HepG2 (cell line): ENCODE results near the gene MEPE. TPM values are rescaled to one million over a fixed set of nuclear protein-coding genes. Genes with fewer than 3 reads are reported as not detected.

Experiments used
- ATAC-seq: fragments of 200-7000 bp; cut with Tn5 transposase; 3 replicates; pipeline ENCODE4 v1.9.1; 2020; ENCODE audit warnings: mild to moderate bottlenecking, moderate library complexity
- BruUV-seq: library from RNA; stranded (reverse); fragments of 400-500 nt; replicated peaks from 2 replicates; lab custom pipeline; 2021; lab: Mats Ljungman, UMichigan
- CTCF ChIA-PET: fragments of 300-600 bp; formaldehyde crosslinking; extraction: SDS; loops from one replicate; lab custom pipeline; 2021; ENCODE audit warnings: low total read pairs, inconsistent platforms, low intra/inter-chr PET ratio; lab: Yijun Ruan, JAX
- POLR2A ChIA-PET: fragments of 350-600 bp; sonication (Branson Sonifier 250); formaldehyde crosslinking; loops from one replicate; lab custom pipeline; 2020; ENCODE audit warnings: antibody characterized with exemption, inconsistent platforms; lab: Yijun Ruan, JAX
- DNase-seq: peaks from one replicate; pipeline ENCODE4 v3.0.0-alpha.2; 2015; ENCODE audit warnings: low spot score
- FAIRE-seq: peaks from 3 replicates; lab custom pipeline; 2011; peaks lifted over from hg19 to GRCh38; lab: Jason Lieb, UNC
- H2AFZ ChIP-seq: one replicate; pipeline ENCODE4 v1.6.1; 2011; ENCODE audit warnings: low read length, inconsistent platforms
- H3K27ac ChIP-seq: fragments of 300-600 bp; 3 replicates; pipeline ENCODE4 v1.8.0; 2011; ENCODE audit warnings: mixed run types, mild to moderate bottlenecking, mixed read lengths, low read length, inconsistent platforms; ENCODE audit not compliant: insufficient read depth; ENCODE audit errors: extremely low read length
- H3K27me3 ChIP-seq, 2 experiments: fragments of 200-600 bp in 1 of 2; 2 replicates in 1 of 2; 3 replicates in 1 of 2; pipeline versions ENCODE4 v1.6.0 to v1.8.0; 2011; ENCODE audit warnings: low read length in 2 of 2, mild to moderate bottlenecking in 2 of 2, moderate library complexity in 2 of 2, inconsistent platforms in 1 of 2; ENCODE audit not compliant: insufficient read depth in 2 of 2, control insufficient read depth in 1 of 2
- H3K36me3 ChIP-seq, 2 experiments: fragments of 200-600 bp in 1 of 2; replicated peaks in 1 of 2; 2 replicates in 1 of 2; 3 replicates in 1 of 2; pipeline versions ENCODE4 v1.5.1 to v1.8.0; 2011; ENCODE audit warnings: low read length in 2 of 2, inconsistent platforms in 1 of 2; ENCODE audit not compliant: insufficient read depth in 2 of 2, control insufficient read depth in 1 of 2
- H3K4me1 ChIP-seq: 2 replicates; pipeline ENCODE4 v1.5.1; 2012; ENCODE audit warnings: low read length, inconsistent platforms; ENCODE audit not compliant: insufficient read depth
- H3K4me2 ChIP-seq: 2 replicates; pipeline ENCODE4 v1.6.0; 2011; ENCODE audit warnings: low read depth, low read length, inconsistent platforms
- H3K4me3 ChIP-seq, 3 experiments: fragments of 200-600 bp in 1 of 3; sonication (generic), shearing (Covaris generic) in 1 of 3; replicated peaks in 1 of 3; 2 replicates each; pipeline ENCODE4 v1.5.1; 2011 to 2016; ENCODE audit warnings: low read length in 3 of 3, inconsistent platforms in 2 of 3, low read depth in 2 of 3, mild to moderate bottlenecking in 2 of 3, control low read depth in 1 of 3, mixed read lengths in 1 of 3; ENCODE audit not compliant: insufficient read depth in 1 of 3
- H3K79me2 ChIP-seq: one replicate; pipeline ENCODE4 v1.6.1; 2011; ENCODE audit warnings: low read length, inconsistent platforms; ENCODE audit not compliant: insufficient read depth
- H3K9ac ChIP-seq: 2 replicates; pipeline ENCODE4 v1.6.0; 2011; ENCODE audit warnings: mild to moderate bottlenecking, low read depth, low read length, inconsistent platforms; ENCODE audit not compliant: insufficient read depth
- H3K9me3 ChIP-seq: 2 replicates; pipeline ENCODE4 v1.5.1; 2012; ENCODE audit warnings: mild to moderate bottlenecking, low read length
- H4K20me1 ChIP-seq: 2 replicates; pipeline ENCODE4 v1.6.0; 2011; ENCODE audit warnings: inconsistent platforms, mild to moderate bottlenecking, low read length, moderate library complexity; ENCODE audit not compliant: insufficient read depth
- NFATC3 ChIP-seq: sonication (generic); formaldehyde crosslinking; IDR thresholded peaks from 2 replicates; pipeline ENCODE4 v1.5.1; 2020; ENCODE audit warnings: mild to moderate bottlenecking, missing genetic modification reagents
- SUZ12 ChIP-seq: fragments of 150-350 bp; IDR thresholded peaks from 2 replicates; pipeline ENCODE4 v1.6.1; 2014; ENCODE audit warnings: low read depth, low read length
- ZFP36L2 ChIP-seq: sonication (generic); formaldehyde crosslinking; IDR thresholded peaks from 2 replicates; pipeline ENCODE4 v1.4.0; 2020; ENCODE audit warnings: missing genetic modification reagents
- WGBS: methylation state at CpG from one replicate; pipeline ENCODE4 v1.1.6; 2017; ENCODE audit warnings: low lambda C conversion rate; 5-methylcytosine and 5-hydroxymethylcytosine counted together
- in situ Hi-C: cut with HindIII; loops from 2 replicates; pipeline ENCODE4 v1.10.0; 2017; ENCODE audit warnings: low pct_unique_long_range_greater_than_20kb; ENCODE audit not compliant: extremely low pct_ligation_motif_present
- intact Hi-C: fragments of 100-400 bp; cut with micrococcal nuclease; formaldehyde crosslinking; loops from one replicate; pipeline ENCODE4 v1.10.0; 2022; ENCODE audit not compliant: unreplicated experiment
- polyA plus RNA-seq, 8 experiments: library from polyadenylated mRNA; depleted of rRNA in 3 of 8; stranded (reverse) in 7 of 8; unstranded in 1 of 8; fragments of >200 nt; fragmentation: Illumina TruSeq in 4 of 8; extraction: Trizol in 4 of 8; gene quantifications; 2 replicates each; pipeline versions ENCODE4 v1.2.1 to v1.2.3, GENCODE V29; 2011 to 2016; ENCODE audit warnings: low read depth in 4 of 8, missing spikeins in 1 of 8, mixed read lengths in 1 of 8; ENCODE audit not compliant: insufficient read depth in 1 of 8
- total RNA-seq, 5 experiments: library from RNA; depleted of rRNA; stranded (reverse); fragments of >200 nt; fragmentation: Illumina TruSeq; extraction: Trizol; gene quantifications; 2 replicates each; pipeline ENCODE4 v1.2.3, GENCODE V29; 2016; ENCODE audit warnings: low read depth in 1 of 5
- TF ChIP-seq, protein P1 (sequence below): IDR thresholded peaks from 2 replicates; pipeline ENCODE4 v1.6.1; 2012; ENCODE audit warnings: low read length, improper control_type of control experiment
- TF ChIP-seq, protein P2 (sequence below): sonication (generic); formaldehyde crosslinking; IDR thresholded peaks from 2 replicates; pipeline ENCODE4 v1.4.0; 2020; ENCODE audit warnings: missing genetic modification reagents, low read depth, mild to moderate bottlenecking, borderline replicate concordance

MEPE gene
- total and polyA plus RNA-seq, 2 of the 13 experiments (the other 11 are each of a cell fraction or from before 2014, with no cell fraction given): 0.04 TPM; not detected in 1

DNA sequence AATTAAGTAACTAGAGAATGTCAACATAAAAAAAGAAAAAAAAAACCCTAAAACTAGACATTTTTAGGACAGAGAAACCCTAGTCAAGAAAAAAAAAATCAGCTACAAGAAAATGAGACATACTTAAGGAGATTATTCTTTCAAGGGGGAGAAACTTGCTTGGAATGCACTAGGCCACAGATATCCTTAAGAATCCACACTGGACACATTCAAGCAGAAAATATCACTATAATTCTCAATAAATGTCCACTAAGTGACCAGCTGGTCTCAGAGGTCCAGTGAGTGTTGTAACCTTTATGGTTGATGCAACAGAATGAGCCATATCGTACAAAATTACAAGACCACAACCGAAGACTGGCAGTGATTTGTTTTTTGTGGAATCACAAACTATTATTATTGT lies 49.0 kb upstream of the MEPE start (continued):
- TF ChIP-seq, protein P1, sequence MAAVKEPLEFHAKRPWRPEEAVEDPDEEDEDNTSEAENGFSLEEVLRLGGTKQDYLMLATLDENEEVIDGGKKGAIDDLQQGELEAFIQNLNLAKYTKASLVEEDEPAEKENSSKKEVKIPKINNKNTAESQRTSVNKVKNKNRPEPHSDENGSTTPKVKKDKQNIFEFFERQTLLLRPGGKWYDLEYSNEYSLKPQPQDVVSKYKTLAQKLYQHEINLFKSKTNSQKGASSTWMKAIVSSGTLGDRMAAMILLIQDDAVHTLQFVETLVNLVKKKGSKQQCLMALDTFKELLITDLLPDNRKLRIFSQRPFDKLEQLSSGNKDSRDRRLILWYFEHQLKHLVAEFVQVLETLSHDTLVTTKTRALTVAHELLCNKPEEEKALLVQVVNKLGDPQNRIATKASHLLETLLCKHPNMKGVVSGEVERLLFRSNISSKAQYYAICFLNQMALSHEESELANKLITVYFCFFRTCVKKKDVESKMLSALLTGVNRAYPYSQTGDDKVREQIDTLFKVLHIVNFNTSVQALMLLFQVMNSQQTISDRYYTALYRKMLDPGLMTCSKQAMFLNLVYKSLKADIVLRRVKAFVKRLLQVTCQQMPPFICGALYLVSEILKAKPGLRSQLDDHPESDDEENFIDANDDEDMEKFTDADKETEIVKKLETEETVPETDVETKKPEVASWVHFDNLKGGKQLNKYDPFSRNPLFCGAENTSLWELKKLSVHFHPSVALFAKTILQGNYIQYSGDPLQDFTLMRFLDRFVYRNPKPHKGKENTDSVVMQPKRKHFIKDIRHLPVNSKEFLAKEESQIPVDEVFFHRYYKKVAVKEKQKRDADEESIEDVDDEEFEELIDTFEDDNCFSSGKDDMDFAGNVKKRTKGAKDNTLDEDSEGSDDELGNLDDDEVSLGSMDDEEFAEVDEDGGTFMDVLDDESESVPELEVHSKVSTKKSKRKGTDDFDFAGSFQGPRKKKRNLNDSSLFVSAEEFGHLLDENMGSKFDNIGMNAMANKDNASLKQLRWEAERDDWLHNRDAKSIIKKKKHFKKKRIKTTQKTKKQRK: no peak
- TF ChIP-seq, protein P2, sequence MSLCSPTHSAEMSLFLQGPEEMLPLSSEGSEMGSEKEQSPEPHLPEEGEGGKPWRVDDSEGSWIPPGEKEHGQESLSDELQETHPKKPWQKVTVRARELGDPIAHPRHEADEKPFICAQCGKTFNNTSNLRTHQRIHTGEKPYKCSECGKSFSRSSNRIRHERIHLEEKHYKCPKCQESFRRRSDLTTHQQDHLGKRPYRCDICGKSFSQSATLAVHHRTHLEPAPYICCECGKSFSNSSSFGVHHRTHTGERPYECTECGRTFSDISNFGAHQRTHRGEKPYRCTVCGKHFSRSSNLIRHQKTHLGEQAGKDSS (CRISPR knock-in tag): no peak

DNA sequence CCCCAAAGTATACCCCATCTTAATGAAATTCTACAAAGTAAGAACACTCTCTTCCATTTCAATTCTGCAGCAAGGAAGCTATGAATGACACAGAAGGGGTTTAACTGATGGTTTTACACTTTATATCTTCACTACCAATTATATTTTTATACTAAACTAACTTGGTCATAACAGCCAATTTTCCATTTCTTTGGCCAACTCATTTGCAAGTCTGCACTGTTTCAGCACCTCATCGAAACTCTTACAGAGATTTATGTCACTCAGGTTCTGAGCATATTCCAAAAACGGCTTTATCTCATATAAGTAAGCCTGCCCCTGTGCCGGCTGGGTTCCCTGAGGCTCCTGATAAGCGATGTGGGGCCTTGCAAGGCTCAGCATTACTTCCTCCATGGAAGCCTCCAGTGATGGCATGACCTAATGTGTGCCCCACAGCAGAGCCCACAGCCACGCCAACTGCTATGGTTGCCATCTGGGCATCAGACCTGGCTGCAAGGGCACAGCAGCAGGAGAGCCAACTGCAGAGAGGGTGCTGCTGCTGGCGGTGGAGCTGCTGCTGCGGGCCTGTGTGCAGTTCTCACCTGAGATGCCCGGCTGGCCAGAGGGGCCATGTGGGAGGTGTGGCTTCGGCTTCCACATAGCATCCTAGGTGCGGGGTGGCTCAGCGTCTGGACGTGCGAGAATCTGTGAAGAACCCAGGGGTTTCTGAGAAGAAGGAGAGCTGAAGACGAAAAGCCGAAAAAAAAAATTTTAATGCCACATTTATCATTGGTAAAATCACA lies 46.8 kb upstream of the MEPE start:
- FAIRE-seq (no peak), DNase-seq (no peak), ATAC-seq (no peak)
- H3K27me3 ChIP-seq: peaks cover 0 to 12% of the 10 kb centered on the region in 2 experiments; a peak in 3 of 5 replicates
- POLR2A ChIA-PET: no interaction called here
- no peaks in the 10 kb centered on the region for H3K79me2 ChIP-seq
- H3K9me3 ChIP-seq: no peaks in the 10 kb centered on the region
- no TSS peak for BruUV-seq
- 5% methylated on average over 12 of the region's 15 CpGs for WGBS
- intact Hi-C loops: no loop called here
- no peak overlapping the region for H3K9ac ChIP-seq
- CTCF ChIA-PET: no interaction called here
- no peak overlapping the region for H3K4me3 ChIP-seq
- in situ Hi-C loops: no loop called here
- H3K27ac ChIP-seq: no peak overlapping the region
- no peaks in the 10 kb centered on the region for H3K36me3 ChIP-seq
- no peak for TF ChIP-seq SUZ12
- TF ChIP-seq ZFP36L2 (CRISPR knock-in tag): no peak
- no peak for TF ChIP-seq NFATC3 (CRISPR knock-in tag)
- H2AFZ ChIP-seq: no peak overlapping the region
- H3K4me2 ChIP-seq: no peak overlapping the region
- H4K20me1 ChIP-seq: no peaks in the 10 kb centered on the region
- H3K4me1 ChIP-seq: no peaks in the 10 kb centered on the region
